ENCODE data around the gene GRIA1.

DNA sequence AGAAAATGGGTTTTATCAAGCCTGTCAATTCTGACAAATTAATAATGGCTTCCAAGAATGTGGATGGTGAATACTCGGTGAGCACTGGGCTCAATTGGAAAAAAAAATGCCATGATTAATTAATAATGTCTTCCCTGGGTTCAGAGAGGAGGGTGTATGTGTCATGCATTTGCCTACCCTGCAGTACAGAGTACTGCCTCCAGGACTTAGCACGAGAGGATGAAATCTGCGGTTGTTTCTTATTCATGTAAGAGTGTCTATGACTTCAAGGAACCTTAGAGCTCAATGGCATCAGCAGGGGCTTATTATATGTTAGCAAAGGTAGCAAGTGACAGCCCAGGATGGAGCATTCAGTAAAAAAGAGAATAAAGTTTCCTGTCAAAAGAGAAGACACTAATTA, 132.7 kb downstream of the GRIA1 start:
- TF ChIP-seq POLR2A (IDR thresholded peaks at IDR 0.05) = no peak
- TF ChIP-seq CTCF (IDR thresholded peaks at IDR 0.05) = no peak
